ENCODE measurements around the gene ABITRAM. TPM values are rescaled to one million over a fixed set of nuclear protein-coding genes. Genes with fewer than 3 reads are reported as not detected.

ABITRAM gene
- polyA plus RNA-seq, 1 donor from 2014 or later: 19.9 TPM

GRCh38 chr9:108900176-108900575 is 34.0 kb upstream of the ABITRAM start:
- H3K4me3 ChIP-seq (ENCODE audit: low read length): no peak overlapping the region
- no peaks in the 10 kb centered on the region for H3F3A ChIP-seq (ENCODE audit: insufficient read depth, low read length, poor library complexity, severe bottlenecking)
- no peaks in the 10 kb centered on the region for H3K27me3 ChIP-seq (ENCODE audit: insufficient read depth, low read depth, low read length)
- TF ChIP-seq SMC3 (conservative IDR thresholded peaks at IDR 0.05; ENCODE audit: poor library complexity) (no peak), CTCF (IDR thresholded peaks at IDR 0.05; ENCODE audit: poor library complexity, severe bottlenecking) (no peak), EP300 (conservative IDR thresholded peaks at IDR 0.05; ENCODE audit: poor library complexity, severe bottlenecking) (no peak), MXI1 (conservative IDR thresholded peaks at IDR 0.05; ENCODE audit: poor library complexity, severe bottlenecking) (no peak), RAD21 (conservative IDR thresholded peaks at IDR 0.05) (no peak), EZH2 (IDR thresholded peaks at IDR 0.05; ENCODE audit: borderline replicate concordance, insufficient read depth, low read length, poor library complexity, severe bottlenecking) (no peak), POLR2AphosphoS5 (IDR thresholded peaks at IDR 0.05) (no peak), TAF1 (IDR thresholded peaks at IDR 0.05; ENCODE audit: low read depth) (no peak), REST (IDR thresholded peaks at IDR 0.05; ENCODE audit: borderline replicate concordance) (no peak)
- no peak overlapping the region for H2AFZ ChIP-seq (ENCODE audit: low read depth, low read length)
- H3K9ac ChIP-seq (ENCODE audit: low read length): no peak overlapping the region
- H3K9me3 ChIP-seq (ENCODE audit: low read length): no peaks in the 10 kb centered on the region
- no peak overlapping the region for H3K27ac ChIP-seq (ENCODE audit: low read length)
- no peaks in the 10 kb centered on the region for H4K20me1 ChIP-seq (ENCODE audit: insufficient read depth)
- H3K4me2 ChIP-seq (ENCODE audit: low read length): no peak overlapping the region
- H3K36me3 ChIP-seq (ENCODE audit: insufficient read depth, low read length): no peaks in the 10 kb centered on the region
- no peaks in the 10 kb centered on the region for H3K79me2 ChIP-seq (replicated peaks; ENCODE audit: insufficient read depth, low read length)
- H3K9me2 ChIP-seq (ENCODE audit: insufficient read depth, low read length): no peaks in the 10 kb centered on the region

GRCh38 chr9:108903420-108904103 is 30.6 kb upstream of the ABITRAM start:
- H3K4me2 ChIP-seq (ENCODE audit: low read length): no peak overlapping the region
- H2AFZ ChIP-seq (ENCODE audit: low read depth, low read length): no peak overlapping the region
- no peaks in the 10 kb centered on the region for H3K27me3 ChIP-seq (ENCODE audit: insufficient read depth, low read depth, low read length)
- no peak overlapping the region for H3K4me3 ChIP-seq (ENCODE audit: low read length)
- no peaks in the 10 kb centered on the region for H3F3A ChIP-seq (ENCODE audit: insufficient read depth, low read length, poor library complexity, severe bottlenecking)
- H3K9me2 ChIP-seq (ENCODE audit: insufficient read depth, low read length): no peaks in the 10 kb centered on the region
- TF ChIP-seq EP300 (conservative IDR thresholded peaks at IDR 0.05; ENCODE audit: poor library complexity, severe bottlenecking): no peak
- TF ChIP-seq EZH2 (IDR thresholded peaks at IDR 0.05; ENCODE audit: borderline replicate concordance, insufficient read depth, low read length, poor library complexity, severe bottlenecking): no peak
- no peak for TF ChIP-seq CTCF (IDR thresholded peaks at IDR 0.05; ENCODE audit: poor library complexity, severe bottlenecking)
- TF ChIP-seq TAF1 (IDR thresholded peaks at IDR 0.05; ENCODE audit: low read depth): no peak
- TF ChIP-seq POLR2AphosphoS5 (IDR thresholded peaks at IDR 0.05): no peak
- no peak for TF ChIP-seq REST (IDR thresholded peaks at IDR 0.05; ENCODE audit: borderline replicate concordance)
- no peak for TF ChIP-seq RAD21 (conservative IDR thresholded peaks at IDR 0.05)
- TF ChIP-seq SMC3 (conservative IDR thresholded peaks at IDR 0.05; ENCODE audit: poor library complexity): no peak
- TF ChIP-seq MXI1 (conservative IDR thresholded peaks at IDR 0.05; ENCODE audit: poor library complexity, severe bottlenecking): no peak
- H3K9ac ChIP-seq (ENCODE audit: low read length): no peak overlapping the region
- H3K9me3 ChIP-seq (ENCODE audit: low read length): no peaks in the 10 kb centered on the region
- H3K36me3 ChIP-seq (ENCODE audit: insufficient read depth, low read length): no peaks in the 10 kb centered on the region
- no peak overlapping the region for H3K27ac ChIP-seq (ENCODE audit: low read length)
- no peaks in the 10 kb centered on the region for H3K79me2 ChIP-seq (replicated peaks; ENCODE audit: insufficient read depth, low read length)
- H4K20me1 ChIP-seq (ENCODE audit: insufficient read depth): no peaks in the 10 kb centered on the region
